Hepatocyte (in vitro differentiated cells): Measurements from ENCODE around the gene FLACC1.

Experiments
- CTCF ChIP-seq: fragments of 200-600 bp; sonication (generic); IDR thresholded peaks from 2 replicates; pipeline ENCODE4 v1.5.1; 2016; ENCODE audit warnings: antibody characterized with exemption, mild to moderate bottlenecking; ENCODE audit not compliant: poor library complexity
- EZH2 ChIP-seq: fragments of 200-600 bp; sonication (generic); IDR thresholded peaks from 2 replicates; pipeline ENCODE4 v1.6.1; 2016; ENCODE audit warnings: antibody characterized with exemption, mild to moderate bottlenecking, borderline replicate concordance
- EZH2phosphoT487 ChIP-seq: fragments of 200-600 bp; sonication (generic); IDR thresholded peaks from one replicate; pipeline ENCODE4 v1.6.1; 2018; ENCODE audit warnings: antibody characterized with exemption, mild to moderate bottlenecking, low read depth, moderate library complexity; ENCODE audit not compliant: unreplicated experiment, severe bottlenecking

DNA sequence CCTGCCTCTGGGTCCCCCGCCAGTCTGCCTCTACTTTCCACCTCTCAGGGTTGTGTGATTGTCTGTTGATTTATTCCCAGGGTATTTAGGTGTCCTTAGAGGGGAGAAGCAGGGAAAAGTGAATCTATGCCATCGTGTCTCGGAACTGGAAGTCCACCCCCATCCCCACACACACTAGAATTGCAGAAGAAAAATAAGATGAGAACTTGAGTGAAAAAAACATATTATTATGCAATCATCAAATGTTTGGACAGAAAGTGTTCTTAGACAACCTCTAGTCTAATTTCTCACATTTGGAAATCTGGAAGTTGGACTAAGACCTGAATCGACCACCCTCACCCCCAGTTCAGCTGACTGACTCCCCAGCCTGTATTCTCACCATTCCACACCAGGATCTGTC, 110.9 kb downstream of the FLACC1 start:
- TF ChIP-seq CTCF: no peak
- TF ChIP-seq EZH2: no peak
- no peak for TF ChIP-seq EZH2phosphoT487
